Nephron (organoid): ENCODE measurements around the gene PTX4.

Source experiments
- H3K27ac Mint-ChIP-seq, 3 experiments: 2 replicates each; pipeline ENCODE4 v1.8.0; 2020; ENCODE audit warnings: mixed read lengths in 3 of 3, mild to moderate bottlenecking in 2 of 3, moderate library complexity in 1 of 3
- H3K27me3 Mint-ChIP-seq: 2 replicates; pipeline ENCODE4 v1.8.0; 2021; ENCODE audit warnings: low read depth, mild to moderate bottlenecking, moderate library complexity, mixed read lengths
- H3K36me3 Mint-ChIP-seq: 2 replicates; pipeline ENCODE4 v1.8.0; 2020; ENCODE audit warnings: low read depth, mixed read lengths
- H3K4me1 Mint-ChIP-seq: 2 replicates; pipeline ENCODE4 v1.8.0; 2020; ENCODE audit warnings: mixed read lengths
- H3K4me3 Mint-ChIP-seq, 3 experiments: 2 replicates each; pipeline ENCODE4 v1.8.0; 2020; ENCODE audit warnings: mild to moderate bottlenecking in 3 of 3, mixed read lengths in 3 of 3, moderate library complexity in 2 of 3
- H3K9me3 Mint-ChIP-seq: 2 replicates; pipeline ENCODE4 v1.8.0; 2020; ENCODE audit warnings: mixed read lengths
- CTCF ChIP-seq, 3 experiments: fragments of 200-600 bp; sonication (generic); IDR thresholded peaks; one replicate each; pipeline ENCODE4 v1.5.0; 2021; ENCODE audit warnings: antibody characterized with exemption in 3 of 3; ENCODE audit not compliant: unreplicated experiment in 3 of 3

PTX4 gene

GRCh38 chr16:1534021-1535020 is 45.6 kb upstream of the PTX4 start:
- H3K4me1 Mint-ChIP-seq, result peaks cover 40% of the 10 kb centered on the region
- no peak for TF ChIP-seq CTCF (IDR thresholded peaks at IDR 0.05; ENCODE audit: unreplicated experiment in 3 of 3)
- no peaks in the 10 kb centered on the region for H3K27me3 Mint-ChIP-seq
- H3K27ac Mint-ChIP-seq, result peak overlapping the region; percentile 98 to 99 (median 98)
- peaks cover 11% of the 10 kb centered on the region for H3K36me3 Mint-ChIP-seq
- no peaks in the 10 kb centered on the region for H3K9me3 Mint-ChIP-seq
- H3K4me3 Mint-ChIP-seq, result peak overlapping the region; percentile 80 to 90 (median 87)

GRCh38 chr16:1533443-1533951 is 44.8 kb upstream of the PTX4 start, which contains the start of gene TMEM204:
Gene TMEM204 (plus strand): TSS chr16:1533666. CDS start chr16:1534276, 610 bp downstream.
- Mint-ChIP-seq H3K4me3 (peak within 1 kb of the TSS; percentile 80 to 90 (median 87)), H3K27me3 (no peaks in the 10 kb centered on the region), H3K36me3 (peaks cover 11% of the 10 kb centered on the region), H3K27ac (peak within 1 kb of the TSS; percentile 98 to 99 (median 98)), H3K9me3 (no peaks in the 10 kb centered on the region), H3K4me1 (peaks cover 39% of the 10 kb centered on the region)
- TF ChIP-seq CTCF (IDR thresholded peaks at IDR 0.05; ENCODE audit: unreplicated experiment in 3 of 3), result no peak

- no peak overlapping the region for H3K4me3 Mint-ChIP-seq
- peaks cover 8% of the 10 kb centered on the region for H3K36me3 Mint-ChIP-seq
- no peaks in the 10 kb centered on the region for H3K27me3 Mint-ChIP-seq
- TF ChIP-seq CTCF (IDR thresholded peaks at IDR 0.05; ENCODE audit: unreplicated experiment in 3 of 3), result no peak
- peaks cover 40% of the 10 kb centered on the region for H3K4me1 Mint-ChIP-seq
- no peaks in the 10 kb centered on the region for H3K9me3 Mint-ChIP-seq
- peak overlapping the region; percentile 96 to 99 (median 98) for H3K27ac Mint-ChIP-seq
Measured at GRCh38 chr16:1532771-1533170, 44.0 kb upstream of the PTX4 start.

- peaks cover 4% of the 10 kb centered on the region for H3K36me3 Mint-ChIP-seq
- peaks cover 40% of the 10 kb centered on the region for H3K4me1 Mint-ChIP-seq
- H3K4me3 Mint-ChIP-seq, result peak overlapping the region; percentile 25 to 47 (median 39)
- H3K27ac Mint-ChIP-seq, result peak overlapping the region; percentile 96 to 99 (median 98)
- no peaks in the 10 kb centered on the region for H3K27me3 Mint-ChIP-seq
- no peak for TF ChIP-seq CTCF (IDR thresholded peaks at IDR 0.05; ENCODE audit: unreplicated experiment in 3 of 3)
- H3K9me3 Mint-ChIP-seq, result no peaks in the 10 kb centered on the region
Measured at GRCh38 chr16:1532081-1532760, 43.5 kb upstream of the PTX4 start.

- peak overlapping the region; percentile 21 to 56 (median 39) for H3K4me3 Mint-ChIP-seq
- H3K27ac Mint-ChIP-seq, result peak overlapping the region; percentile 96 to 99 (median 98)
- no peaks in the 10 kb centered on the region for H3K9me3 Mint-ChIP-seq
- peaks cover 36% of the 10 kb centered on the region for H3K4me1 Mint-ChIP-seq
- H3K27me3 Mint-ChIP-seq, result no peaks in the 10 kb centered on the region
- peaks cover 4% of the 10 kb centered on the region for H3K36me3 Mint-ChIP-seq
- TF ChIP-seq CTCF (IDR thresholded peaks at IDR 0.05; ENCODE audit: unreplicated experiment in 3 of 3), result no peak
Measured at GRCh38 chr16:1531638-1531910, 42.8 kb upstream of the PTX4 start.
